AG09309 (cell line): Measurements from ENCODE around the gene SND1.

Experiments
- DNase-seq: peaks from one replicate; pipeline ENCODE4 v3.0.0-alpha.2; 2010; ENCODE audit warnings: low read depth
- H3K4me3 ChIP-seq: 2 replicates; pipeline ENCODE4 v1.5.1; 2011; ENCODE audit warnings: mild to moderate bottlenecking, low read depth, low read length, moderate library complexity; ENCODE audit not compliant: control insufficient read depth
- CTCF ChIP-seq: IDR thresholded peaks from 2 replicates; pipeline ENCODE4 v1.5.1; 2011; ENCODE audit warnings: mild to moderate bottlenecking, low read depth, low read length, inconsistent platforms; ENCODE audit not compliant: insufficient read depth, control insufficient read depth; ENCODE audit errors: missing control alignments

SND1 gene

GRCh38 chr7:127658970-127659630 lies 7.1 kb downstream of the SND1 start:
- no peak overlapping the region for H3K4me3 ChIP-seq
- TF ChIP-seq CTCF: no peak
- DNase-seq: no peak

- no peak overlapping the region for H3K4me3 ChIP-seq
- no peak for DNase-seq
- no peak for TF ChIP-seq CTCF
Measured at GRCh38 chr7:127665922-127666321, 13.9 kb downstream of the SND1 start.

DNA sequence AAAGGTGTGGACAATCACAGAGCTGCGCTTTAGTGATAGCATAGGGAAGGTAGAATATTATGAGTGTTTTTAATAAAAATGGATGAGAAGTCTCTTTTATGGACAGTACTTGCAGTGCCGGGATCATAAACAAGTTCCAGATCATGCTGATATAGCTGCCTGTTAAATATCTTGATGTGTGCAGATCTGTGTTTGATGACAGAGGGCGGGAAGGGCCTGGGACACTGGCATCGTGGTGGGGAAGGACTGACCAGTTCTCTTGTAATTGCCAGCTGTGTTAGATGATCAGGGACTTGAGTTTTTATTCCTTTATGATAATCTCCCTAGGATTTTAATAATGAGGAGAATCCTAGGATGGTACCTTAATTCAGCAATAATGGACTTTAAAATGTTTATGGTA lies 14.6 kb downstream of the SND1 start:
- H3K4me3 ChIP-seq: no peak overlapping the region

GRCh38 chr7:127667017-127667670 lies 15.2 kb downstream of the SND1 start:
- H3K4me3 ChIP-seq: no peak overlapping the region
- TF ChIP-seq CTCF: no peak
- DNase-seq: no peak

More for the DNA sequence above, 14.6 kb downstream of the SND1 start:
- TF ChIP-seq CTCF: no peak
- DNase-seq: no peak

DNA sequence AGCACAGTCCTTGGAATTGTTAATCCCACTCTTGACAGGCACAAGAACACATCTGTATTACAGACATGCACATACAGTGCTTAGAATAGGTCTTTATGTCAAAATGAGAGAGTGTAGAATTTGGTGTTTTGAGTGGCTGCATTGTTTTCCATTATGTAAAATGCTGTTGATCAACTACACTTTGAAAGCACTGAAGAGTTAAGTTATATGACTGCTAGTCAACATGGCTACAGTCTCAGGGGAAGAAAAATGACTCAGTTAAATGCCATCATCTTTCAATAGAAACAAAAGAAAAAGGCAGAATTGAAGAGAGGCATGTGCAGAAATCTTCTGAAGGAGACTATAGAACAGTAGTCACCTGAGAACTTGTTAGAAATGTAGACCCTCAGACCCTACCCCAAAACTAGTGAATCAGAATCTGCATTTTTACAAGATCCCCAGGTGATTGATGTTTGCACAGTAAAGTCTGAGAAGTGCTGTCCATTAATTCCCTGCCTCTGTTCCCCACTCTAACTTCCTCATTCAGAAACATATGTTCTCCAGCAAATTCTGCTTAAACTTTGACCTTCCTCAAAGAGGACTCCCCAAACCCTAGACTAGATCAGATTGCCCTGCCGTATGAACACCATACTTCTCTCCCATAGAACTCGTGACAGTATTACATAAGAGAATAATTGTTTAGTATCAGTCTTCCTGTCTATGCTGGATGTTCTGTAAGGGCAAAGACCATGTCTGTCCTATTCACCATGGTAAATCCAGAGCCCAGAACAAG lies 16.0 kb downstream of the SND1 start:
- DNase-seq: no peak
- no peak for TF ChIP-seq CTCF
- H3K4me3 ChIP-seq: no peak overlapping the region

GRCh38 chr7:127671341-127671740 lies 19.3 kb downstream of the SND1 start:
- no peak overlapping the region for H3K4me3 ChIP-seq
- TF ChIP-seq CTCF: no peak
- no peak for DNase-seq
